ENCODE data around the gene TWNK.

The TWNK gene

GRCh38 chr10:100986952-100987684, at the start of gene TWNK, which contains the start of gene MRPL43:
Gene TWNK, plus strand, starts transcription at chr10:100987543. Its CDS starts 668 bp downstream, at chr10:100988211.
Gene MRPL43, minus strand, starts transcription at chr10:100987497. Its CDS starts 54 bp downstream, at chr10:100987443.
- DNase-seq: peak; percentile 7

- DNase-seq: no peak
Observed at GRCh38 chr10:100939763-100940344, 47.5 kb upstream of the TWNK start.

GRCh38 chr10:100942229-100942628, 45.1 kb upstream of the TWNK start:
- no peak for DNase-seq

GRCh38 chr10:100943508-100943907, 43.8 kb upstream of the TWNK start:
- no peak for DNase-seq

DNA sequence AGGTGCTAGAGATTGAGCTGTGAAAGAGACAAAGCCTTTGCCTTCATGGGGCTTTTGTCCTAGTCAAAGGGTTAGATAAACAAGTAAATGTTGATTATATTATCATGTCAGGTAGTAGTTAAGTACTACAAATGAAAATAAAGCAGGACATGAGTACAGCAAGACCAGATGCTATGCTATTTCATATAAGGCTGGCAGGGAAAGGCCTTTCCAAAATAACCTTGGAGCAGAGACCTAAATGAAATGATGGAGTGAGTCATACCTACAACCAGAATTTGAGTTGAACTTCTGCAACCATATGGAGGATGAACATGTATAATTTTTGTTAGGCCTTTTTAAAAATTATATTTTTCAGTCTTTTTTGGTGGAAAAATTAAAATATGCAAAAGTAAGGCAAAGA, 41.6 kb upstream of the TWNK start:
- no peak for DNase-seq

DNA sequence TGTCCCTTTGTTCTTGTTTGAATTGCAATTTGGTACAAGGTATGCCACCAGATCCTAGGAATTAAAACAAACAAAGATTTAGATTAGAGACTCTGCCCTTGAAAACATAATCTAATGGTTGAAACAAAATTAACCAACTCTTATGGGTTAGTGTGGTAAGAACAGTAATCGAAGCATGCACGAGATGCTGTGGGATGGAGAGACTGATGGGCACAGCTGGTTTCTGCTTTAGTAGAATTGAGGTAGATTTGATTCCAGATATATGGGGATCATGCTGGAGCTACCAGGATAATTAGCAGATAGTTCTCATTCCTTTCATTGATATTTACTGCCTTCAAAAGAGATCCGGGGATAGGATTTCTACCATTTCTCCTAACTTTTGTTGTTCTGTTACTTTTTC, 38.4 kb upstream of the TWNK start:
- DNase-seq: no peak

DNA sequence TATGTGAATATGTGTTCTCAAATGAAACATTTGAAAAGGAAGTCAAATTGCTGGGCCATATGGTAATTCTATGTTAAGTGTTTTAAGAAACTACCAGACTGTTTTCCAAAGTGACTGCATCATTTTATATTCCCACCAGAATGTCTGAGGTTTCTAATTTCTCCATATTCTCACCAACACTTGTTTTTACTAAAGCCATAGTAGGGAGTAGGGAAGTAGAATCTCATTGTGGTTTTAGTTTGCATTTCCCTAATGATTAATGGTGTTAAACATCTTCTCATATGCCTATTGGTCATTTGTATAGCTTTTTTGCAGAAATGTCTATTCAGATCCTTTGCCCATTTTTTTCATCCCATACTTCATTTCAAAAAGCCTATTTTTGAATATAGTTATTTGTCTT, 27.1 kb upstream of the TWNK start:
- DNase-seq: no peak

DNA sequence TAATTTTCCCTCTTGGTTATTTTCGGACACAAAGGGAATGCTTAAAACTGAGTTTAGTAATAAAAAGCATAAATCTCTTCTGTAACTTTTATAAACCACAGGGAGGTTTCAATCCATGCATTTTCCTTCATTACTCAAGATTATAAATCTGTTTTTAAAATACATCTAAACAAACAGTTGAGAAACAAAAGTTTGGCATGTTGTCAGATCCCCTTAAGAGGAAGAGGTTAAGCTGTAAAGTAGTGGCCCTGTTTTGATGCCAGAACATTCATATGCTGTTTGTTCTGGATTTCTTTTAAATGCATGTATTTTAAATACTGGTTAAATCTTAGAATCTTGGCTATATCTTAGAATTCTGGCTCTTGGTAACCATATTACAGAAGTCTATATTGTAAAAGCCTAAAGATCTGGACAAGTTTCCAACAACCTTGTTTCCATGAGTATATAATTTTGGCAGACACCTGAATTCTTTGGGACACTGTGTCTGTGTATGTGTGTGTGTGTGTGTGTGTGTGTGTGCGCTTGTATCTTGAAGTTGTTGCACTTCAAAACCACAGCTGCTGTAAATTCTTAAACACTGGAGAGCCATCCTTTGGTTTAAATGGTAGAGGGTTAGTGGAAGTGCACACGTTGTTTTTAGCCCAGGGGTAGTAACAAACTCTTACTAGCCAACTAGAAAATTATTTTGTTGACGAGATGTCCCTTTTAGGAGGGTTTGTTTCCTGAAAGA, 24.8 kb upstream of the TWNK start:
- no peak for DNase-seq

DNA sequence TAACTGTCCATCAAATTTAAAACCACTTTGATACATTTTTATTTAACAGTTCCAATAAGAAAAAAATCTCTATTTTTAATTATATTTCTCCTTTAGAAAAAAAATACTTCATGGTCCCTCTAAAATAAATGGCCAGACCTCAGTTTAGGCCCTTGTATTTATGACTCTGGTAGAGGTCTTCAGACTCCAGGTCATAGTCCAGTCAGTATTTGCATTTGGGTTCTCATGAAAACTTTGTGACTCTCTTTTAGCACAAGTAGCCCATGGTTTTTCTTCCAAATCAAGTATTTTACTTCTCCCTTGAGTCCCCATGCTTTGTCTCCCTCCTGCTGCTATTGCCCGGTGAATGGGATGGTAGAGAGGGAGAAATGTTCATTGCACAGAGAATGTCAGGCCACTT, 23.5 kb upstream of the TWNK start:
- DNase-seq: no peak

DNA sequence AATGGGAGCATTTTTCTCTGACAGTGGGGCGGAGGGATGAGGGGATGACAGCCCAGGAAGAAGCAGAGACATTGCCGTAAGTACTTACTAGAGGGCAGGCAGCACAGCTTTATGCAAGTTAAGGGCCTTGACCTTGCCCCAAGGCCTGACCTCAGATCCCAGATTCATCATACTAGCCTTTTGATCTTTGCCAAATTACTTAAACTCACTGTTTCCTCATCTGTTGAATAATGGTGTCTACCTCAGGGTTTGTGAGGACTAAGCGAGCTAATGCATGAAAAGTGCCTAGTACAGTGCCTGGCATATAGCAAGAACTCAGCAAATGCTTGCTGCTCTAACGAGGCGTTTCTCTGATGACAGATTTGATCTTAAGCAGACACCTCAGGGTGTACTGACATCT, 21.5 kb upstream of the TWNK start:
- DNase-seq: no peak

DNA sequence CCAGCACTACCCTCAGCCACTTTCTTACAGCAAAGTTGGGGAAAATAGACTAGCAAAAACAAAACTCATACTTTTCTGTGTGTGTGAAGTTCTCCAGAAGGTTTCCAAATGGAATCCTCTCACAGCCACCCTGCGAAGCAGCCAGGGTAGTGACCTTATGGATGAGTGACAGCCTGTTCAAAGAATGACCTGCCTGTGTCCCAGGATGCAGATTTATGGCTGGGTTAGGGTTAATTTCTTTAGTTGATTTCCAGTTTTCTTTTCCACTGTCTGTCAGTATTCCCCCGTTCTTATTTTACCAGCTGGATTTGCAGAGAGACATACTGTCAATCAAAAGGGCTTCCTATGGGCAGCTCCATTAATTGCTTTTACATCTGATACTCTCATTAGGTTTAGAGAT, 20.5 kb upstream of the TWNK start:
- no peak for DNase-seq

- DNase-seq: no peak
Observed at GRCh38 chr10:100967332-100967731, 20.0 kb upstream of the TWNK start.

GRCh38 chr10:100968062-100968736, 19.1 kb upstream of the TWNK start:
- DNase-seq: no peak

- no peak for DNase-seq
Observed at GRCh38 chr10:100968863-100969186, 18.5 kb upstream of the TWNK start.

- DNase-seq: no peak
Observed at GRCh38 chr10:100969187-100970075, 17.9 kb upstream of the TWNK start, which contains the start of gene SEMA4G. Gene SEMA4G, plus strand, starts transcription at chr10:100969504. Its CDS starts 3,409 bp downstream, at chr10:100972913.

GRCh38 chr10:100970076-100970913, 17.0 kb upstream of the TWNK start:
- no peak for DNase-seq

DNA sequence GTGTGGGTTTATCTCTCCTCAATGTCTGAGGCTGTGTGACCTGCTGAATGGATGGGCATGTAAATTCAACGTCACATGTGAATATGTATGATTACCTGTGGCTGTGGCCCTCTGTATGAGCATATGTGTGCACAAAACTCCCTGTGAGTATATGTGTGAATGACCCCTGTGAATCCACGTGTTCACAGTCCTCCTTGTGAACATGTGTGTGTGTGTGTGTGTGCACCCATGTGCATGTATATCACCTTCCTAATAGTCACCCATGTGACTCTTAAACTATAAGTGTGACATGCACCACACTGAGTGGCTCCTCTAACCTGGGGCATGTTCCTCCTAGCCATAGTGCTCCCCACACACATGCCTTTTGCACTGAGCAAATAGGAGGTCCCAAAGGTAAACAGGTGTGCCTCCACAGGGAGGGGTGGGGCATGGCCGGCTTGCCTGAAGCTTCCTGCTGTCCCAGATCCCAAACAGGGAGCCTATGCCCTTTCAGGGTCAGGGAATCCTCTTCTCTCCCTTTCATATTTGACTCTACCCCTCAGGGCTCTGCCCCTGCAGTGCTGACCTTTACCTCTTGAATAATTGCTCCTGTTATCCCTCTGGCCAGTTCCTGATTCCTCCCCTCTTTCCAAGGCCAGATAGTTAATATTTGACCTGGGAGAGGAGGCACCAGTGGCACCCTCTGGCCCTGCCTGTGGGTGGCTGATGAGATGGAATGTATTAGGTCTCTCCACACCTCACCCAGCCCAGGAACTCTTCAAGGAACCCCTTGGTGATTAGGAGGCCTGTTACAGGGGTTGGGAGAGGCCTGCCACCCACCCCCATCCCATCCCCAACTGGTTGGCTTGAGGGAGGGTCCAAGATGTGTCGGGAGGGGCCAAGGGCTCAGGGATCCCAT, 16.2 kb upstream of the TWNK start:
- DNase-seq: no peak

GRCh38 chr10:100972115-100972903, 15.0 kb upstream of the TWNK start:
- no peak for DNase-seq

DNA sequence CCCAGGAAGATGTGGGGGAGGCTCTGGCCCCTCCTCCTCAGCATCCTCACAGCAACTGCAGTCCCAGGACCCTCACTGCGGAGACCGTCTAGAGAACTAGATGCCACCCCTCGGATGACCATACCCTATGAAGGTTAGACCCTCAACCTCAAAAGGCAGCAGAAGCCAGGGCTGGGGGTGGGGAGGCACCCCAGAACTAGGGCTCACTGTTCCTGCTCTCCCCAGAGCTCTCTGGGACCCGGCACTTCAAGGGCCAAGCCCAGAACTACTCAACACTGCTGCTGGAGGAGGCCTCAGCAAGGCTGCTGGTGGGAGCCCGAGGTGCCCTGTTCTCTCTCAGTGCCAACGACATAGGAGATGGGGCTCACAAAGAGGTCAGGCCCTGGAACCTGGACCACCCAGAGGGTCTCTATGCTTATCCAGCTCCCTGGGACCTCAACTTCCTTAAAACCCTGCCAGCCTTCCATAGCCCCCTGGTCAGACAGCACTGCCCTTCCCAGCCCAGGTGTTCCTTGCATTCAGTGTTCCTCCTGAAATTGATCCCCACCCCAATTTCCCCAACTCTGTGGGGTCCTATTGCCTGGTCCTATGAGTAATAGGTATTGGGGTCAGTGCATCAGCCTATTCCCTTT, 14.3 kb upstream of the TWNK start:
- no peak for DNase-seq
